Progenitor cell of endocrine pancreas (in vitro differentiated cells): ENCODE measurements around the gene SERPINE1. TPM values are rescaled to one million over a fixed set of nuclear protein-coding genes. Genes with fewer than 3 reads are reported as not detected.
A peak's percentile ranks its signal among the peaks of the same experiment; 100 is the strongest.

Source experiments
- DNase-seq: peaks from one replicate; pipeline ENCODE4 v3.0.0; 2021; ENCODE audit warnings: low spot score; ENCODE audit not compliant: unreplicated experiment
- H3K27ac Mint-ChIP-seq: 2 replicates; pipeline ENCODE4 v1.8.0; 2021; ENCODE audit warnings: mild to moderate bottlenecking, moderate library complexity, mixed read lengths
- H3K27me3 Mint-ChIP-seq: 2 replicates; pipeline ENCODE4 v1.8.0; 2021; ENCODE audit warnings: mixed read lengths
- H3K36me3 Mint-ChIP-seq: 2 replicates; pipeline ENCODE4 v1.8.0; 2022; ENCODE audit warnings: mixed read lengths; ENCODE audit not compliant: insufficient read depth
- H3K4me1 Mint-ChIP-seq: 2 replicates; pipeline ENCODE4 v1.8.0; 2021; ENCODE audit warnings: low read depth, mixed read lengths
- H3K4me3 Mint-ChIP-seq: 2 replicates; pipeline ENCODE4 v1.8.0; 2021; ENCODE audit warnings: low read depth, mild to moderate bottlenecking, moderate library complexity, mixed read lengths
- H3K9me3 Mint-ChIP-seq: 2 replicates; pipeline ENCODE4 v1.8.0; 2021; ENCODE audit warnings: low read depth, mixed read lengths
- total RNA-seq: library from RNA; stranded (reverse); gene quantifications from 2 replicates; pipeline ENCODE4 v1.2.1, GENCODE V29; 2021
- TF ChIP-seq, protein P1 (sequence below): fragments of 200-600 bp; sonication (generic); IDR thresholded peaks from one replicate; pipeline ENCODE4 v1.5.0; 2021; ENCODE audit warnings: antibody characterized with exemption, mild to moderate bottlenecking; ENCODE audit not compliant: unreplicated experiment

Gene SERPINE1
- total RNA-seq, 1 donor from 2014 or later, result 0.14 TPM

DNA sequence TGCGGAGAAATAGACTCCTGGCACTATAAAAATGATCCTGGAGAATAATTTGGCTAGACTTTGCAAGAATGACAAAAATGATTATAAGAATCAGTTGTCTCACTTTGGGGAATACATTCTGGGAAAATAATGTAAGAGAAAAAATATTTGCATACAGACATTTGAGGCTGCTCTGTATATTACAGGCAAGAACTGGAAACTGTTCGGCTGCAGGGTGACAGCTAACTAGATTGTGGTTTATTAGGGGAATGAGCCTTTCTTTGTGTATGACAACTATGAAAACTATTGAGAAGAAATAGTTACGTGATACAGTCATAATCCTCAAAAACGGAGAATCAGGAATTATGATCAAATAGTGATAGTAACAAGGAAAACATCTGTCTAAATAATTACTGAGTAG is 33.0 kb upstream of the SERPINE1 start:
- DNase-seq, result no peak
- H3K4me1 Mint-ChIP-seq, result no peaks in the 10 kb centered on the region
- H3K36me3 Mint-ChIP-seq, result peaks cover 19% of the 10 kb centered on the region
- TF ChIP-seq, protein P1, sequence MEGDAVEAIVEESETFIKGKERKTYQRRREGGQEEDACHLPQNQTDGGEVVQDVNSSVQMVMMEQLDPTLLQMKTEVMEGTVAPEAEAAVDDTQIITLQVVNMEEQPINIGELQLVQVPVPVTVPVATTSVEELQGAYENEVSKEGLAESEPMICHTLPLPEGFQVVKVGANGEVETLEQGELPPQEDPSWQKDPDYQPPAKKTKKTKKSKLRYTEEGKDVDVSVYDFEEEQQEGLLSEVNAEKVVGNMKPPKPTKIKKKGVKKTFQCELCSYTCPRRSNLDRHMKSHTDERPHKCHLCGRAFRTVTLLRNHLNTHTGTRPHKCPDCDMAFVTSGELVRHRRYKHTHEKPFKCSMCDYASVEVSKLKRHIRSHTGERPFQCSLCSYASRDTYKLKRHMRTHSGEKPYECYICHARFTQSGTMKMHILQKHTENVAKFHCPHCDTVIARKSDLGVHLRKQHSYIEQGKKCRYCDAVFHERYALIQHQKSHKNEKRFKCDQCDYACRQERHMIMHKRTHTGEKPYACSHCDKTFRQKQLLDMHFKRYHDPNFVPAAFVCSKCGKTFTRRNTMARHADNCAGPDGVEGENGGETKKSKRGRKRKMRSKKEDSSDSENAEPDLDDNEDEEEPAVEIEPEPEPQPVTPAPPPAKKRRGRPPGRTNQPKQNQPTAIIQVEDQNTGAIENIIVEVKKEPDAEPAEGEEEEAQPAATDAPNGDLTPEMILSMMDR, result no peak
- no peak overlapping the region for H3K4me3 Mint-ChIP-seq
- H3K27ac Mint-ChIP-seq, result no peak overlapping the region
- peaks cover 3% of the 10 kb centered on the region for H3K9me3 Mint-ChIP-seq
- H3K27me3 Mint-ChIP-seq, result peaks cover 18% of the 10 kb centered on the region

DNA sequence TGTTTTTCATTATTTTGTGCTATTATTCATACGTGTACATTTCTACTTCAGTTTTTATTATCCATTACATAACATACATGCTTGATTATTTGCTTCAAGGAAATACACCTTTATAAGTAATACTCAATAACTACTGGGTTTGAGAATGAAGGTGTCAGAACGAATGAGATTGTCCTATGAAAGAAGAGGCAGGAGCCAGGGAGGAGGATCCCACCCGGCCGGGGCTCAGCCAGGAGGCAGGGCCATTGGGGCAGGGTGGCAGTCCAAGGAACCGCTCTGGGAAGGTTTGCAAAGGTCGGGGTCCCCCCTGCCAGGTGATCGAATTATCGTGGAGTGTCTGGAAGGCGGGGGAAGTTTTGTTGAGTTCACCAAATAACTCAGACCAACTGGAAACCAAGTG is 32.5 kb upstream of the SERPINE1 start:
- DNase-seq, result no peak
- peaks cover 3% of the 10 kb centered on the region for H3K9me3 Mint-ChIP-seq
- H3K4me3 Mint-ChIP-seq, result no peak overlapping the region
- peaks cover 17% of the 10 kb centered on the region for H3K36me3 Mint-ChIP-seq
- H3K27me3 Mint-ChIP-seq, result peaks cover 22% of the 10 kb centered on the region
- H3K4me1 Mint-ChIP-seq, result no peaks in the 10 kb centered on the region
- H3K27ac Mint-ChIP-seq, result no peak overlapping the region
- TF ChIP-seq, protein P1, result no peak

DNA sequence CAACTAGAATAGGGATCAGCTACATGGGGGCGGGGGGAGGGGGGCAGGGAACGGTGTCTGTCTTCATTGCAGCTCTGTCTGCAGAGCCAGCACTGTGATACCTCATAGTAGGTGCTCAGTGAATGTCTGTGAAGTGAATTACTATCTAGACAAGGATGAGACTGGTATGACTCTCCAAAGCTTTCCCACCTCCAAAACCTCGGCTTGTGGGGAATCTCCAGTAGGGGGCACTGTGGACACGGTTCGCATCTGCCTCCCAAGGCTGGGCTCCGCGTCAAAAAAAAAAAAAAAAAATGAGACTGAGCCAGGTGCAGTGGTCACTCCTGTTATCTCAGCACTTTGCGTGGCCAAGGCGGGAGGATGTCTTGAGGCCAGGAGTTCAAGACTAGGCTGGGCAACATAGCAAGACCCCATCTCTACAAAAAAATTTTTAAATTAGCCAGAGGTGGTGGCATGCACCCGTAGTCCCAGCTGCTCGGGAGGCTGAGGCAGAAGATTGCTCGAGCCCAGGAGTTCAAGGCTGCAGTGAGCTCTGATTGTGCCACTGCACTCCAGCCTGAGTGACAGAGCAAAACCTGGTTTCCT is 32.0 kb upstream of the SERPINE1 start:
- TF ChIP-seq, protein P1, result peak; percentile 56
- H3K27ac Mint-ChIP-seq, result no peak overlapping the region
- no peaks in the 10 kb centered on the region for H3K4me1 Mint-ChIP-seq

DNA sequence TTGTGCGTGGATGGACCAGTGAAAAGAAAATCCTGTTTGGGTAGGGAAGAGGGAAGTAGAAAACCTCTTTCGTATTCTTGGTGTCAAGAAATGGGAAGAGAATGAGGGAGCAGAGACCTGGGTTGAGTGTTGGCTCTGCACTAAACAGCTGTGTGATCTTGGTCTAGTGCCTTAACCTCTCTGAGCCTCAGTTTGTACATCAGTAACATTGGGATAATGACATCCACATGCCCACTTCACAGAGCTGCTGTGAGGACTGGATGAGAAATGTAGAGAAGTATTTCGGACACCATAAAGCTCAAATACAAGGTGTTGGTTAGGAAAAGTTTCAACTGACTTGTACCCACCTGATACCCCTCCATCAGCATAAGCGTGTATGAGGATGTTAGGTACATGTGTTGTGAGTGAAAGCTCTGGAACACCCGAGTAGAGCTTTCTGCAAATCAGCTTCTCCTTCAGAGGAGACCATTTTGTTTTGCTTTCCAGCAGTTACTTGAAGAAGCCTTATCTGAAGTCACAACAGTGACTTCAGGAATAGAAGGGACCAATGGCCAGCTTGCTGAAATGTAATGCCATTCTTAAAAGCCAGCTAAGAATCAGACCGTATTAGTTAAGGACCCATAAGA is 30.5 kb upstream of the SERPINE1 start:
- H3K9me3 Mint-ChIP-seq, result no peaks in the 10 kb centered on the region
- peaks cover 6% of the 10 kb centered on the region for H3K36me3 Mint-ChIP-seq
- H3K4me3 Mint-ChIP-seq, result no peak overlapping the region
- H3K4me1 Mint-ChIP-seq, result no peaks in the 10 kb centered on the region
- peaks cover 35% of the 10 kb centered on the region for H3K27me3 Mint-ChIP-seq
- TF ChIP-seq, protein P1, result no peak
- no peak for DNase-seq
- H3K27ac Mint-ChIP-seq, result no peak overlapping the region

More for the DNA sequence above, 32.0 kb upstream of the SERPINE1 start:
- DNase-seq, result peak; percentile 26
- peaks cover 13% of the 10 kb centered on the region for H3K36me3 Mint-ChIP-seq
- H3K27me3 Mint-ChIP-seq, result peaks cover 25% of the 10 kb centered on the region
- H3K4me3 Mint-ChIP-seq, result no peak overlapping the region
- H3K9me3 Mint-ChIP-seq, result peaks cover 3% of the 10 kb centered on the region

DNA sequence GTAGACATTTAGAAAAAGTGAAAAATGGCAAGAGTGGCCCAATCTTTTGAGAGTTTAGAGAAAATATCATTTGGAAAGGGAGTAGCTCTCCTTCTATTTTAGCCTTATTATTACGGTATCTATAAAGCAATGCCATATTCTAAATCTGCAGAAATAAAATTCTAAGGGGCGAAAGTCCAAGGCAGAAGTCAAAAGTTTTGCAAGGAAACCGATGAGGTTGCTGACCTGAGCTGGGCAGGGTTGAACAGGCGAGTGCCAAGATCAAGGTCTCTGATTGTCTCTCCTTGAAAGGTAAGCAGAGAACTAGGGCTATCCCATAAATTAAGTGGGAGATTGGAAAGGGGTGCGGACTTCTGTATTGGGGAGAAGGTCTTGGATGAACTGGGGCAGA is 30.0 kb upstream of the SERPINE1 start:
- H3K4me3 Mint-ChIP-seq, result no peak overlapping the region
- H3K36me3 Mint-ChIP-seq, result peaks cover 2% of the 10 kb centered on the region
- TF ChIP-seq, protein P1, result no peak
- no peak overlapping the region for H3K27ac Mint-ChIP-seq
- peaks cover 38% of the 10 kb centered on the region for H3K27me3 Mint-ChIP-seq
- DNase-seq, result no peak
- H3K9me3 Mint-ChIP-seq, result no peaks in the 10 kb centered on the region
- H3K4me1 Mint-ChIP-seq, result no peaks in the 10 kb centered on the region
